Left lung (tissue), 10 donors: ENCODE measurements around the gene SLC47A2. TPM values are rescaled to one million over a fixed set of nuclear protein-coding genes. Genes with fewer than 3 reads are reported as not detected.

Source experiments
- ATAC-seq: fragments of 200-7000 bp; cut with Tn5 transposase; one replicate; pipeline ENCODE4 v1.9.1; 2020; ENCODE audit warnings: moderate library complexity
- DNase-seq, 4 donors: peaks; one replicate each; pipeline ENCODE4 v3.0.0-alpha.2; 2013 to 2020
- H3K27ac ChIP-seq, 2 donors: fragments of 200-600 bp; sonication (generic) in 1 of 2; one replicate each; pipeline versions ENCODE4 v1.5.0 to v1.8.0; 2020 to 2021
- H3K27me3 ChIP-seq, 2 donors: fragments of 200-600 bp; sonication (generic) in 1 of 2; one replicate each; pipeline versions ENCODE4 v1.5.0 to v1.8.0; 2020 to 2021
- H3K36me3 ChIP-seq, 2 donors: fragments of 200-600 bp; sonication (generic) in 1 of 2; one replicate each; pipeline versions ENCODE4 v1.5.0 to v1.8.0; 2020 to 2021
- H3K4me1 ChIP-seq, 2 donors: fragments of 200-600 bp; one replicate each; pipeline ENCODE4 v1.8.0; 2021
- H3K4me3 ChIP-seq, 2 donors: fragments of 200-600 bp; sonication (generic) in 1 of 2; one replicate each; pipeline versions ENCODE4 v1.5.0 to v1.8.0; 2020 to 2021; ENCODE audit warnings: mild to moderate bottlenecking in 1 of 2
- H3K9me3 ChIP-seq, 2 donors: fragments of 200-600 bp; sonication (generic) in 1 of 2; one replicate each; pipeline versions ENCODE4 v1.5.0 to v1.8.0; 2020 to 2021
- CTCF ChIP-seq, 2 donors: fragments of 200-600 bp; sonication (generic) in 1 of 2; IDR thresholded peaks; one replicate each; pipeline versions ENCODE4 v1.5.0 to v1.8.0; 2021; ENCODE audit warnings: antibody characterized with exemption in 2 of 2
- intact Hi-C, 2 donors: fragments of 100-400 bp; cut with DNase I; formaldehyde crosslinking; loops; one replicate each; pipeline versions ENCODE4 v1.11.2 to v1.14.2; 2022
- polyA plus RNA-seq, 6 donors: library from polyadenylated mRNA; unstranded; fragments of 120-200 nt; gene quantifications; one replicate each; pipeline ENCODE4 v1.2.1, GENCODE V29; 2013; ENCODE audit not compliant: insufficient read length in 6 of 6
- total RNA-seq, 2 donors: library from RNA; stranded (reverse); fragmentation: NEBNext Ultra II Directional; extraction: Animal tissue kit (Norgen Biotek cat#: 25700); gene quantifications; one replicate each; pipeline ENCODE4 v1.2.1, GENCODE V29; 2021
- donor health status: DM: no; HTN: yes; CAD: no.
- donor health status: DM: no; HTN: no; CAD: no.

SLC47A2 gene
- total and polyA plus RNA-seq, 8 donors, result 0.20 to 0.60 (median 0.41) TPM; not detected in 2

GRCh38 chr17:19760746-19761145 lies 44.4 kb upstream of the SLC47A2 start:
- no peak overlapping the region for H3K4me3 ChIP-seq
- H3K27me3 ChIP-seq, result no peaks in the 10 kb centered on the region
- H3K9me3 ChIP-seq, result no peaks in the 10 kb centered on the region
- H3K4me1 ChIP-seq, result peaks cover 0 to 4% of the 10 kb centered on the region in 2 donors
- no peak for ATAC-seq
- no peak overlapping the region for H3K27ac ChIP-seq
- DNase-seq, result no peak
- TF ChIP-seq CTCF (IDR thresholded peaks at IDR 0.05), result no peak
- no peaks in the 10 kb centered on the region for H3K36me3 ChIP-seq
- intact Hi-C loops, result loop anchor here in 1 of 2 donors (10.0 kb wide), 1 partner anchor 246 kb away; no protein-coding TSS in a partner anchor

GRCh38 chr17:19759568-19760549 lies 43.5 kb upstream of the SLC47A2 start:
- no peak for TF ChIP-seq CTCF (IDR thresholded peaks at IDR 0.05)
- Histone ChIP-seq H3K36me3 (no peaks in the 10 kb centered on the region), H3K27ac (no peak overlapping the region), H3K27me3 (no peaks in the 10 kb centered on the region), H3K9me3 (no peaks in the 10 kb centered on the region), H3K4me1 (peaks cover 0 to 4% of the 10 kb centered on the region in 2 donors), H3K4me3 (no peak overlapping the region)
- peak in 1 of 4 donors; percentile 62 for DNase-seq
- intact Hi-C loops, result loop anchor here in 1 of 2 donors (10.0 kb wide), 1 partner anchor 245 kb away; no protein-coding TSS in a partner anchor
- ATAC-seq, result no peak

- no peak for DNase-seq
- Histone ChIP-seq H3K36me3 (no peaks in the 10 kb centered on the region), H3K27ac (no peak overlapping the region), H3K27me3 (no peaks in the 10 kb centered on the region), H3K9me3 (no peaks in the 10 kb centered on the region), H3K4me1 (peaks cover 0 to 14% of the 10 kb centered on the region in 2 donors), H3K4me3 (no peak overlapping the region)
- intact Hi-C loops, result no loop called here
- TF ChIP-seq CTCF (IDR thresholded peaks at IDR 0.05), result no peak
- ATAC-seq, result no peak
These were observed 41.3 kb upstream of the SLC47A2 start for GRCh38 chr17:19757536-19758180.

- no peaks in the 10 kb centered on the region for H3K36me3 ChIP-seq
- H3K27ac ChIP-seq, result no peak overlapping the region
- ATAC-seq, result no peak
- H3K27me3 ChIP-seq, result no peaks in the 10 kb centered on the region
- H3K4me3 ChIP-seq, result no peak overlapping the region
- intact Hi-C loops, result no loop called here
- no peak for DNase-seq
- no peak for TF ChIP-seq CTCF (IDR thresholded peaks at IDR 0.05)
- H3K4me1 ChIP-seq, result peaks cover 0 to 15% of the 10 kb centered on the region in 2 donors
- H3K9me3 ChIP-seq, result no peaks in the 10 kb centered on the region
These were observed 40.2 kb upstream of the SLC47A2 start for GRCh38 chr17:19756546-19756945.
